Panc1 (cell line): ENCODE results near the gene REXO5. TPM values are rescaled to one million over a fixed set of nuclear protein-coding genes. Genes with fewer than 3 reads are reported as not detected.

Experiments used
- ATAC-seq: fragments of 200-7000 bp; cut with Tn5 transposase; 2 replicates; pipeline ENCODE4 v1.9.1; 2020; ENCODE audit warnings: mild to moderate bottlenecking, moderate library complexity
- BruUV-seq: library from RNA; stranded (reverse); fragments of 400-500 nt; replicated peaks from 2 replicates; lab custom pipeline; 2021; lab: Mats Ljungman, UMichigan
- CTCF ChIA-PET: fragments of 300-600 bp; sonication (Branson Sonifier 250); formaldehyde crosslinking; loops from one replicate; lab custom pipeline; 2022; ENCODE audit warnings: antibody characterized with exemption; lab: Charles Lee
- POLR2A ChIA-PET: fragments of 300-600 bp; sonication (Branson Sonifier 250); formaldehyde crosslinking; loops from one replicate; lab custom pipeline; 2022; ENCODE audit warnings: antibody characterized with exemption; lab: Charles Lee
- DNase-seq: peaks from one replicate; pipeline ENCODE4 v3.0.0-alpha.2; 2010; ENCODE audit warnings: low read depth, low spot score
- H3K27ac ChIP-seq: 2 replicates; pipeline ENCODE4 v1.5.1; 2011; ENCODE audit warnings: mild to moderate bottlenecking, low read length, inconsistent platforms
- H3K27me3 ChIP-seq: fragments of 200-500 bp; sonication (Bioruptor generic); 2 replicates; pipeline ENCODE4 v1.6.0; 2014; ENCODE audit warnings: low read length, inconsistent platforms; ENCODE audit not compliant: control insufficient read depth, insufficient read depth
- H3K36me3 ChIP-seq: fragments of 200-500 bp; sonication (Bioruptor generic); 2 replicates; pipeline ENCODE4 v1.5.1; 2014; ENCODE audit warnings: inconsistent platforms, mild to moderate bottlenecking, low read length, moderate library complexity; ENCODE audit not compliant: control insufficient read depth, insufficient read depth
- H3K4me1 ChIP-seq: 2 replicates; pipeline ENCODE4 v1.5.1; 2011; ENCODE audit warnings: inconsistent platforms, mild to moderate bottlenecking, low read length, moderate library complexity; ENCODE audit not compliant: control insufficient read depth, insufficient read depth
- H3K4me3 ChIP-seq, 2 experiments: 2 replicates each; pipeline ENCODE4 v1.5.1; 2011 to 2012; ENCODE audit warnings: low read depth in 2 of 2, low read length in 2 of 2, mild to moderate bottlenecking in 2 of 2, inconsistent platforms in 1 of 2, moderate library complexity in 1 of 2
- H3K9me3 ChIP-seq: fragments of 200-500 bp; sonication (Bioruptor generic); 2 replicates; pipeline ENCODE4 v1.5.1; 2014; ENCODE audit warnings: low read depth, mild to moderate bottlenecking, inconsistent platforms, low read length, moderate library complexity; ENCODE audit not compliant: control insufficient read depth, insufficient read depth
- CTCF ChIP-seq: fragments of 450-650 bp; IDR thresholded peaks from 2 replicates; pipeline ENCODE4 v1.5.1; 2017; ENCODE audit warnings: mild to moderate bottlenecking
- POLR2AphosphoS5 ChIP-seq: IDR thresholded peaks from 2 replicates; pipeline ENCODE4 v1.6.1; 2012; ENCODE audit warnings: mild to moderate bottlenecking, low read depth, low read length, moderate library complexity
- REST ChIP-seq, 2 experiments: IDR thresholded peaks; 2 replicates each; pipeline ENCODE4 v1.6.1; 2011 to 2012; ENCODE audit warnings: low read depth in 2 of 2, control low read depth in 1 of 2, low read length in 1 of 2, mild to moderate bottlenecking in 1 of 2, moderate library complexity in 1 of 2; ENCODE audit not compliant: insufficient read depth in 1 of 2
- SIN3A ChIP-seq: IDR thresholded peaks from 2 replicates; pipeline ENCODE4 v1.6.1; 2012; ENCODE audit warnings: low read depth, mild to moderate bottlenecking, low read length, moderate library complexity, borderline replicate concordance; ENCODE audit not compliant: insufficient read depth
- TCF7L2 ChIP-seq: IDR thresholded peaks from 2 replicates; pipeline ENCODE4 v1.6.1; 2011; ENCODE audit warnings: mild to moderate bottlenecking, low read depth, low read length, inconsistent platforms
- in situ Hi-C: cut with HindIII; loops from 2 replicates; pipeline ENCODE4 v1.10.0; 2016; ENCODE audit warnings: low sequenced_read_pairs, low pct_unique_long_range_greater_than_20kb
- intact Hi-C: fragments of 100-400 bp; cut with micrococcal nuclease; formaldehyde crosslinking; loops from one replicate; pipeline ENCODE4 v1.10.0; 2022; ENCODE audit not compliant: unreplicated experiment
- total RNA-seq: library from RNA; stranded (reverse); gene quantifications from one replicate; pipeline ENCODE4 v1.2.1, GENCODE V29; 2021; ENCODE audit not compliant: unreplicated experiment

The REXO5 gene
- total RNA-seq, 1 experiment from 2014 or later, result 13.6 TPM

- intact Hi-C loops, result no loop called here
- no TSS peak for BruUV-seq
- ATAC-seq (no peak), DNase-seq (no peak)
- ChIA-PET POLR2A (interaction anchor here (0.5 kb wide), 1 partner anchor 63 kb away, joined by 7 read pairs; no protein-coding TSS in a partner anchor), CTCF (no interaction called here)
- H3K9me3 ChIP-seq, result no peaks in the 10 kb centered on the region
- H3K4me1 ChIP-seq, result no peaks in the 10 kb centered on the region
- TF ChIP-seq POLR2AphosphoS5, result no peak
- TF ChIP-seq CTCF, result no peak
- no peak for TF ChIP-seq TCF7L2
- TF ChIP-seq REST (IDR thresholded peaks at IDR 0.05; ENCODE audit: insufficient read depth in 1 of 2, low read depth in 2 of 2, low read length in 1 of 2), result no peak
- TF ChIP-seq SIN3A, result no peak
- H3K4me3 ChIP-seq, result no peak overlapping the region
- H3K36me3 ChIP-seq, result no peaks in the 10 kb centered on the region; the same call in 1 of the 2 replicates
- H3K27ac ChIP-seq, result no peak overlapping the region
- no peaks in the 10 kb centered on the region for H3K27me3 ChIP-seq
- in situ Hi-C loops, result no loop called here
These were observed 83.4 kb downstream of the REXO5 start for GRCh38 chr16:20889625-20890275.

- Histone ChIP-seq H3K27ac (no peak overlapping the region), H3K4me1 (peaks cover 15% of the 10 kb centered on the region), H3K9me3 (no peaks in the 10 kb centered on the region), H3K36me3 (peaks cover 3% of the 10 kb centered on the region; the same call in 1 of the 2 replicates), H3K4me3 (no peak overlapping the region), H3K27me3 (no peaks in the 10 kb centered on the region)
- ChIA-PET POLR2A (no interaction called here), CTCF (no interaction called here)
- DNase-seq (no peak), ATAC-seq (no peak)
- in situ Hi-C loops, result no loop called here
- no TSS peak for BruUV-seq
- intact Hi-C loops, result no loop called here
- TF ChIP-seq CTCF (no peak), SIN3A (no peak), REST (IDR thresholded peaks at IDR 0.05; ENCODE audit: insufficient read depth in 1 of 2, low read depth in 2 of 2, low read length in 1 of 2) (no peak), POLR2AphosphoS5 (no peak), TCF7L2 (no peak)
These were observed 88.1 kb downstream of the REXO5 start for GRCh38 chr16:20894388-20894787.
